OCI-LY7 (cell line): Measurements from ENCODE around the gene DISC1. TPM values are rescaled to one million over a fixed set of nuclear protein-coding genes. Genes with fewer than 3 reads are reported as not detected.

ENCODE experiments used
- BruUV-seq: library from RNA; stranded (reverse); fragments of 400-500 nt; replicated peaks from 2 replicates; lab custom pipeline; 2021; lab: Mats Ljungman, UMichigan
- CTCF ChIA-PET: fragments of 300-600 bp; sonication (Branson Sonifier 250); formaldehyde crosslinking; loops from one replicate; lab custom pipeline; 2022; ENCODE audit warnings: antibody characterized with exemption; ENCODE audit not compliant: unreplicated experiment; lab: Charles Lee
- POLR2A ChIA-PET: fragments of 300-600 bp; sonication (Branson Sonifier 250); formaldehyde crosslinking; loops from one replicate; lab custom pipeline; 2022; ENCODE audit warnings: antibody characterized with exemption; lab: Charles Lee
- DNase-seq: peaks from one replicate; pipeline ENCODE4 v3.0.0-alpha.2; 2015; ENCODE audit warnings: low spot score
- H2AFZ ChIP-seq: fragments of 200-600 bp; sonication (generic), shearing (Covaris generic); 2 replicates; pipeline ENCODE4 v1.6.1; 2014; ENCODE audit warnings: mild to moderate bottlenecking, antibody characterized with exemption, low read length, moderate library complexity
- H3K27ac ChIP-seq: fragments of 200-600 bp; sonication (generic); 2 replicates; pipeline ENCODE4 v1.5.1; 2014; ENCODE audit warnings: mixed run types, low read depth, mild to moderate bottlenecking, moderate library complexity, low read length, inconsistent platforms; ENCODE audit not compliant: poor library complexity, severe bottlenecking
- H3K36me3 ChIP-seq: fragments of 200-600 bp; sonication (generic); 2 replicates; pipeline ENCODE4 v1.6.1; 2014; ENCODE audit warnings: mild to moderate bottlenecking, antibody characterized with exemption, low read length, moderate library complexity, mixed read lengths; ENCODE audit not compliant: insufficient read depth
- H3K4me1 ChIP-seq: fragments of 200-600 bp; sonication (generic); 2 replicates; pipeline ENCODE4 v1.5.1; 2014; ENCODE audit warnings: mild to moderate bottlenecking, low read length; ENCODE audit not compliant: insufficient read depth, poor library complexity, severe bottlenecking
- H3K4me2 ChIP-seq: fragments of 200-600 bp; sonication (generic); 2 replicates; pipeline ENCODE4 v1.6.1; 2014; ENCODE audit warnings: mild to moderate bottlenecking, low read length
- H3K4me3 ChIP-seq: fragments of 200-600 bp; sonication (generic); 2 replicates; pipeline ENCODE4 v1.5.1; 2014; ENCODE audit warnings: mild to moderate bottlenecking, low read depth, low read length; ENCODE audit not compliant: poor library complexity, severe bottlenecking
- H3K79me2 ChIP-seq: fragments of 200-600 bp; sonication (generic); 2 replicates; pipeline ENCODE4 v1.6.1; 2016; ENCODE audit warnings: low read depth, mild to moderate bottlenecking, low read length, moderate library complexity, mixed read lengths; ENCODE audit not compliant: insufficient read depth
- H3K9me2 ChIP-seq: fragments of 200-600 bp; sonication (generic); 2 replicates; pipeline ENCODE4 v1.6.1; 2016; ENCODE audit warnings: mild to moderate bottlenecking, low read length, mixed read lengths; ENCODE audit not compliant: insufficient read depth
- H3K9me3 ChIP-seq: fragments of 200-600 bp; sonication (generic); 2 replicates; pipeline ENCODE4 v1.6.1; 2014; ENCODE audit warnings: mild to moderate bottlenecking, mixed run types, low read length, mixed read lengths
- H4K20me1 ChIP-seq: fragments of 200-600 bp; sonication (generic); 2 replicates; pipeline ENCODE4 v1.6.1; 2014; ENCODE audit warnings: mild to moderate bottlenecking, antibody characterized with exemption, low read length, moderate library complexity, mixed read lengths; ENCODE audit not compliant: insufficient read depth
- EZH2phosphoT487 ChIP-seq: fragments of 200-600 bp; sonication (generic); IDR thresholded peaks from 2 replicates; pipeline ENCODE4 v1.6.1; 2018; ENCODE audit warnings: low read depth, borderline replicate concordance, mild to moderate bottlenecking, mixed run types, antibody characterized with exemption, low read length, moderate library complexity, mixed read lengths
- intact Hi-C: fragments of 100-400 bp; cut with micrococcal nuclease; formaldehyde crosslinking; loops from one replicate; pipeline ENCODE4 v1.10.0; 2022; ENCODE audit not compliant: unreplicated experiment
- total RNA-seq, 2 experiments: library from RNA; depleted of rRNA in 1 of 2; stranded (reverse); fragments of >200 nt in 1 of 2; shearing (Covaris generic) in 1 of 2; gene quantifications; 2 replicates each; pipeline ENCODE4 v1.2.3, GENCODE V29; 2014 to 2022
- TF ChIP-seq, protein P1 (sequence below): fragments of 200-600 bp; sonication (generic); conservative IDR thresholded peaks from 2 replicates; pipeline ENCODE4 v1.5.1; 2014; ENCODE audit warnings: mild to moderate bottlenecking, antibody characterized with exemption, low read length, moderate library complexity, mixed read lengths

The DISC1 gene
- total RNA-seq, 2 experiments from 2014 or later, result 0.91 TPM; not detected in 1

DNA sequence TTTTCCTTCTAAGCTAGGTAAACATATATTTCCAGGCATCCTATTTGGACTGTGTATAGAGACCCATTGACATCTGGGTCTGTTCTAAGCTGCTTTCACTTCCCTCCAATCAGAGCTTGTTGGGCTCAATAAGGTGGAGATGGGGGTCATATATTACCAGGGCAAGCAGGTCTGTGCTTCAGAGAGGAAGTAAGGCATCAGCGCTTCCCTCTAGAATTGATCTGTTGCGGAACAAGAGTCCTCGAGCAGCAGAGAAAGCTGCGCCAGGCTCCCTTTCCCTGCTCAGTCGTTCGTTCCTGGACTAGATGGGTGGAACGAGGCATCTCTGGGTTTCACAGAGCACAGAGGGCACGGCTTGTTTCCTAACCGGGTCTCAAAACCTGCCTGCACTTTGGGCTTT lies 63.5 kb downstream of the DISC1 start:
- Histone ChIP-seq H3K27ac (no peak overlapping the region), H3K79me2 (no peaks in the 10 kb centered on the region), H3K4me1 (no peaks in the 10 kb centered on the region), H3K9me3 (no peaks in the 10 kb centered on the region), H3K4me2 (no peak overlapping the region), H3K4me3 (no peak overlapping the region), H2AFZ (no peak overlapping the region), H3K36me3 (no peaks in the 10 kb centered on the region), H3K9me2 (no peaks in the 10 kb centered on the region), H4K20me1 (no peaks in the 10 kb centered on the region)
- BruUV-seq, result no TSS peak
- POLR2A ChIA-PET, result no interaction called here
- TF ChIP-seq EZH2phosphoT487, result no peak
- TF ChIP-seq, protein P1, sequence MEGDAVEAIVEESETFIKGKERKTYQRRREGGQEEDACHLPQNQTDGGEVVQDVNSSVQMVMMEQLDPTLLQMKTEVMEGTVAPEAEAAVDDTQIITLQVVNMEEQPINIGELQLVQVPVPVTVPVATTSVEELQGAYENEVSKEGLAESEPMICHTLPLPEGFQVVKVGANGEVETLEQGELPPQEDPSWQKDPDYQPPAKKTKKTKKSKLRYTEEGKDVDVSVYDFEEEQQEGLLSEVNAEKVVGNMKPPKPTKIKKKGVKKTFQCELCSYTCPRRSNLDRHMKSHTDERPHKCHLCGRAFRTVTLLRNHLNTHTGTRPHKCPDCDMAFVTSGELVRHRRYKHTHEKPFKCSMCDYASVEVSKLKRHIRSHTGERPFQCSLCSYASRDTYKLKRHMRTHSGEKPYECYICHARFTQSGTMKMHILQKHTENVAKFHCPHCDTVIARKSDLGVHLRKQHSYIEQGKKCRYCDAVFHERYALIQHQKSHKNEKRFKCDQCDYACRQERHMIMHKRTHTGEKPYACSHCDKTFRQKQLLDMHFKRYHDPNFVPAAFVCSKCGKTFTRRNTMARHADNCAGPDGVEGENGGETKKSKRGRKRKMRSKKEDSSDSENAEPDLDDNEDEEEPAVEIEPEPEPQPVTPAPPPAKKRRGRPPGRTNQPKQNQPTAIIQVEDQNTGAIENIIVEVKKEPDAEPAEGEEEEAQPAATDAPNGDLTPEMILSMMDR, result no peak
- CTCF ChIA-PET, result no interaction called here
- intact Hi-C loops, result no loop called here
- no peak for DNase-seq

DNA sequence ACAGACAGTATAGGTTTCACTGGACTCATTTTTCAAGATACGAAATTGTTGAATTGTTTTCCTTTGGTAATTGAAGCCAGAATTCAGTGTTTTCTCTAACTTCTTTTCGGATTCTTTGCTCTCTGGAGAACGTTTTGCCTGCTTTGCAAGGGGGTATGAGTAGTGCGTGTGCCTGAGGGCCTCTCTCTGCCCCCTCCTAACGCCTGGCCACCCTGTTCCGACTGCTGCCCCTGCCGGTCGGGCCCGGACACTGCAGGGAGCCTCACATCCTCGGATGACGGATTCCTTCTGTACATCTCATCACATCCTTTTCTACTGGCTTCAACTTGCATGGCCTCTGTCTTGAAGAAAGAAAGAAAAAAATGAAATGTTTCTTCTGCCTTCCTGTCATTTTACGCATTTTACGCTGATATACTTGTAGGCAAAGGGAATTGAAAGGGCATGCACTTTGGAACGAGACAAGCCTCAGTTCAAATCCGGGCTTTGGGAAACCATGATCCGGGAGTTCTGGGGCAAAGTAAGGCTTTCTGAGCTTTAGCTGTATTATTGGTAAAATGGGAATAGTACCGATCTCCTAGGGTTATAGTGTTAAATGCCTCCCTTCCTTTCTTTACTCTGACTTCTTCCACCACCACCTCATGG lies 65.1 kb downstream of the DISC1 start:
- no peak overlapping the region for H3K27ac ChIP-seq
- no peak overlapping the region for H3K4me2 ChIP-seq
- CTCF ChIA-PET, result no interaction called here
- no peaks in the 10 kb centered on the region for H3K36me3 ChIP-seq
- TF ChIP-seq, protein P1, result no peak
- no peak for TF ChIP-seq EZH2phosphoT487
- intact Hi-C loops, result no loop called here
- no peak for DNase-seq
- POLR2A ChIA-PET, result no interaction called here
- H3K4me3 ChIP-seq, result no peak overlapping the region
- no peaks in the 10 kb centered on the region for H4K20me1 ChIP-seq
- H3K4me1 ChIP-seq, result no peaks in the 10 kb centered on the region
- H3K79me2 ChIP-seq, result no peaks in the 10 kb centered on the region
- no peak overlapping the region for H2AFZ ChIP-seq
- no peaks in the 10 kb centered on the region for H3K9me3 ChIP-seq
- BruUV-seq, result no TSS peak
- no peaks in the 10 kb centered on the region for H3K9me2 ChIP-seq

DNA sequence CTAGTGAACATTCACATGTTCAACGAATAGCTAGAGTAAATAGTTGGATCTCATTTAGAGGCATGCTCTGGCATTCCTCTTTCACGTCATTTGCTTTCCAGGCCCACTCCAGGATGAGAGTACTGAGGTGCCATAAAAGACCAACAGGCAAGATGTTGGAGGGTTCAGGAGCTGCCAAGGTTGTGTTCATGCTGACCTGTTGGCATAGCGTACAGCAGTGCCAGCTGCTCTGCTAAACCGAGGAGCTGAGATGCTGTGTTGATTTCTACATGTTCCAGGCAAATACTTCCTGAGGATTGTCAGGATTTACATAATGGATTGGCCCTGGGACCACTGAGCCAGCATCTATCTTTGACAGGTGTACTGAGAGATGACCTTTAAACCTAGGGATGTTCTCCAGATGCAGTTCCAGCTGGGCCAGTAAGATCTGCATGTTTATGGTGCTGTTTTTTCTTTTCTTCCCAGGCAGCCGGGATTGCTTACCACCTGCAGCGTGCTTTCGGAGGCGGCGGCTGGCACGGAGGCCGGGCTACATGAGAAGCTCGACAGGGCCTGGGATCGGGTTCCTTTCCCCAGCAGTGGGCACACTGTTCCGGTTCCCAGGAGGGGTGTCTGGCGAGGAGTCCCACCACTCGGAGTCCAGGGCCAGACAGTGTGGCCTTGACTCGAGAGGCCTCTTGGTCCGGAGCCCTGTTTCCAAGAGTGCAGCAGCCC lies 66.9 kb downstream of the DISC1 start:
- POLR2A ChIA-PET, result no interaction called here
- no peaks in the 10 kb centered on the region for H3K79me2 ChIP-seq
- no peak overlapping the region for H3K4me2 ChIP-seq
- no TSS peak for BruUV-seq
- TF ChIP-seq, protein P1, result no peak
- no peak for TF ChIP-seq EZH2phosphoT487
- no peaks in the 10 kb centered on the region for H3K9me3 ChIP-seq
- H3K36me3 ChIP-seq, result no peaks in the 10 kb centered on the region
- H3K9me2 ChIP-seq, result no peaks in the 10 kb centered on the region
- no peak overlapping the region for H2AFZ ChIP-seq
- CTCF ChIA-PET, result no interaction called here
- H4K20me1 ChIP-seq, result no peaks in the 10 kb centered on the region
- no peak for DNase-seq
- intact Hi-C loops, result no loop called here
- no peak overlapping the region for H3K4me3 ChIP-seq
- H3K4me1 ChIP-seq, result no peaks in the 10 kb centered on the region
- no peak overlapping the region for H3K27ac ChIP-seq
